Activated CD4-positive, CD25-positive, alpha-beta regulatory T cell (primary cell): ENCODE measurements around the gene ANO4.

Experiments used
- DNase-seq, 4 experiments: peaks; one replicate each; lab custom pipeline; 2025; lab: John Stamatoyannopoulos, UW

Gene ANO4

DNA sequence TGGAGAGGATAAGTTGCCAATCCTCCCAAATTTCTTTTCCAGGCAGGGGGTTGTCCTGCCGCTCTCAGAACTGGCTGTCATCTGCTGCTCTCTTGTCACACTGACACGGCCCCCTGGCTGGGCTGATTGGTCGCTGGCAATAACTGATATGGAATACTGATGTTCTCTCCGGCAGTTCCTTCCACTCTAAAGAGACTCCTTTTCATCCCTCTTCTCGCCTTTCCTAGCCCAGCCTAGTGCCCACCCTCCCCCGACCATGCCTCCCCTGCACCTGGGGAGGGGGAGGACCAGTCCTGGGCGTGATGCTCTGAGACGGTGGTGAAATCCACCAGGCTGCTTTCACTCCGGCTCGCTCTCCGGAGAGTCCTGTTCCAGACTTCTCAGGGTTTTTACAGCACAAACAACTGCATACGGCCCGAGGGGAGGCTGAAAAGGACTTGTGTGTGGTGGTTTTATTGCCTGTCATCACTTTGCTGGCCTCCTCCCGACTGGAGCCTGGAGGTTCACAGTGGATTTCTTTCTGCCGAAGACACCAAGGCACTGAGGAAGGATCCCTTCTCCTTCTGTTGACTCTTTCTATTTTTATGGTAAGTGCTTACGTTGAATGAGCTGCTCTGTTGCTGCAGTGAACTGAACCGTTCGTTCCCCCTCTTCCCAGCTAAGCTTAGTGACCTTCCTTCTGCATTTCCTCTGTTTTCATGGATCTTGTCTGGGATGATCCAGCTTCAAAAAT, at the start of gene ANO4:
Gene ANO4, plus strand, starts transcription at position 336 of the 733 bp plus-strand sequence. CDS start 107,010 bp downstream, outside the sequence.
- DNase-seq = no peak

DNA sequence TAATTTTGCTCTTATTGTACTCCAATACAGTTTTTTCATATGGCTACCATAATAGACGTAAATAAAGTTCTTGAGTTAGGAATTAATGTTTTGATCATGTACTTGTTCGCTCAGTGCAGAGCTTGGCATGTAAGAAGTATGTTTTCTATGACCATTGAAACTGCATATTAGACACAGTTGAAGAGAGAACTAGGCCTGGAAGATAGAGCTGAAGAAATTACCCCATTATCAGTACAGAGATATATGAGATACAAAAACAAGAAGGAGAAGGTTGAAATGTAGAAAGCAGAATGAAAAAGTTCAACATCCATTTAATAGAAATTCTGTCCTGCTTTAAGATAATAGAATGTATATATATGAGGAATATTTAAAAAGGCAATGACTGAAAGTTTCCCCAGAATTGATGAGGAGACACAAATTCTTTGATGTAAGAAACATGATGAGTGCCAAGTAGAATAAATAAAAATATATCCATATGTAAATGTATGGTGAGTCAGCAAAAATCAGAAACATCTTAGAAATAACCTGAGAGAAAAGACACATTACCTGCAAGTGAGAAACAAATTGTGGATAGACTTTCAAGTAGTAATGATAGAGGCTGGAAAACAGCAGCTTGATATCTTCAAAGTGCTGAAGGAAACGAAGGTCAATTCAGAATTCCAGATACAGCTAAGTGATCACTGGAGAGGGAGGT, 49.1 kb upstream of the ANO4 start:
- no peak for DNase-seq

DNA sequence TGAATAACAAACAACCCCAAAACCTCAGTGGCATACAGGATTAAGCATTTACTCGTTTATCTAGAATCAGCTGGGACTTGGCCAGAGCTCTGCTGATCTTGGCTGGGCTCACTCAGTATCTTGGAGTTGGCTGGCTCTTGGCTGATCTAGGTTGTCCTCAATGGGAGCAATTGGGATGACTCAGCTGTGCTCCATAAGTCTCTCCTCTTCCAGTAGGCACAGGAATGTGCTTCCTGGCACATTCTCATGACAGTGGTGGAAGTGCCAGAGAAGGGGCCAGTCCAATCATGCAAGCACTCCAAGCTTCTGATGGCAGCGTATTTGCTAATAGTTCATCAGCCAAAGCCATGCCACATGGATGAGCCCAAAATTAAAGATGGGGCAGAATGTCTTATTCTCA, 41.7 kb upstream of the ANO4 start:
- no peak for DNase-seq

DNA sequence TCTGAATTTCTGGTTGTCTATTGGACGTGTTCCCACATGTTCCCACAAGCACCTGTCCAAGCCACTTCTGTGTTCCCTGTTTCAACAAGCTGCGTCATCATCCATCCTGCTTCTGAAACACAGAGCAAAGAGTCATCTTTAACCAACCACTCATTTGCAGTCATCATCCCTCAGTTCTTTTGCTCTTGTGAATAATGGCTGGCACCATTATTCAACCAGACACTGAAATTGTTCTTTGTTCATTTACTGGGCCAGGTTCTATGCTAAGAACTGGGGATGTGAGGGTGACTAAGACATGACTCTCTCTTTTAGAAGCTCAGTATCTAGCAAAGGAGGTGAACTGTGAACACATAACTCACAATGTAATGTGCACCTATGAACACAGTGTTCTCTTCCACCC, 40.7 kb upstream of the ANO4 start:
- DNase-seq = no peak

DNA sequence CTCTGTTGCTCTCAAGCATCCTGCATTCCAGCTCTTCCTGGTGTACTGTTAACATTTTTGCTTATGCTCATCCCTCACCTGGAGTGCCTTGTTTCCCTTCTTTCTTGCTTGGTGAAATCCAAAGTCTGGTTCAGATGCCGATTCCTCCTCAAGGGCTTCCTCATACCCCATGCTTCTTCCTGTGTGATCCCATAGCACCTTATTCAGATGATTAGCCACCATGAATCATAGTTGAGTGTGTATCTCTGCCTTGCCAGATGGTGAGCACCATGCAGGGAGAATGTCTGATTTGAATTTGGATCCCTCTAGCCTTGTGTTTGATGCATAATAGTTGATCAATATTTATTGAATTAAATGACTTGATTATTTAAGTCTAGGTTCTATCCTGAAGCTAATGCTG, 39.4 kb upstream of the ANO4 start:
- DNase-seq = no peak

DNA sequence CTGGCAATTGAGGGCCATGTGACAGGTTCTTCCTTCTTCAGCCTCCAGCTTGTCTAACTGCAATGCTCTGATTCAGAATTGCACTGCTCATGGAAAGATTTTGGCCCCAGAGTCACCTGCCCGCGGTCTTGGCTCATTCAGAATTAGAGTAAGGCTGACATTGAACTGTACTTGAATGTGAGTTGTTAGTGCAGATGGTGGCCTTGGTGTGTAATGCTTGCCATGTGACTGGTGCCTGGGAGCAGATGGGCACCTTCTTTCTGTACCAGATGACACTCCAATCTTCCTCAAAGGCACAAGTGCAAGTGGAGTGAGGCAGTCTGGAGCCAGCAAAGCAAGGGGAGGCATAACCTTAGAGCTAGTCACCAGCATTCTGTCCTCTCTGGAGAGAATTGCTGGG, 36.5 kb upstream of the ANO4 start:
- no peak for DNase-seq

DNA sequence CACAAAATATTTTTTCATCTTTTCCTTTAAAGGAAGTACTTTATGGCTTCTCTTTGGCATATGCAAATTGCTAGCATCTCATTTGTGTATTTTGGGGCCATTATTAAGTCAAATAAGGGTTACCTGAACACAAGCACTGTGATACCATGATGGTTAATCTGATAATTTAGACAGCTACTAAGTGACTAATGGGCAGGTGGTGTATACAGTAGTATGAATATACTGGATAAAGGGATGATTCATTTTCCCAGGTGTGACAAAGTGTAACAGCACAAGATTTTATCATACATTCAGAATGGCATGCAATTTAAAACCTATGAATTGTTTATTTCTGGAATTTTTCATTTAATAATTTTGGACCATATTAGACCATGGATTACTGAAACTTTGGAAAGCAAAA, 27.2 kb upstream of the ANO4 start:
- DNase-seq = no peak

DNA sequence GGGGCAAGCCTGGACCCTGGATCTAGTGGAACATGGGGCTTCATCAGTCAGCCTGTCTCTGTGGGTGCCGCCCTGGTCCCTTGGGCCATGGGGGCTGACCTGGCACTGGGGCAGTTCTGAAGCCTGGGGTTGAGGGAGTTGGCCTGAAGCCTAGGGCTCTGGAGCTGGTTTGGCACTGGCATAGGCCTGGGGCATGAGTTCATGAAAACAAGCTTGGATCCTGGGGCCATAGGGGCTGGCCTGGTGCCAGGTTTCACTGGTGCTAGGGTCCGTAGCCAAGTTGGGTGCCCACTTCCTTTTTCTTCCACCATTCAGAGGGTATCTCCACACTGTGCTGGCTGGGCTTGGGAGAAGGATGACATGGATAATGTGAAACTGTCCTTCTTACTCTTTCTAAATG, 26.6 kb upstream of the ANO4 start:
- no peak for DNase-seq

DNA sequence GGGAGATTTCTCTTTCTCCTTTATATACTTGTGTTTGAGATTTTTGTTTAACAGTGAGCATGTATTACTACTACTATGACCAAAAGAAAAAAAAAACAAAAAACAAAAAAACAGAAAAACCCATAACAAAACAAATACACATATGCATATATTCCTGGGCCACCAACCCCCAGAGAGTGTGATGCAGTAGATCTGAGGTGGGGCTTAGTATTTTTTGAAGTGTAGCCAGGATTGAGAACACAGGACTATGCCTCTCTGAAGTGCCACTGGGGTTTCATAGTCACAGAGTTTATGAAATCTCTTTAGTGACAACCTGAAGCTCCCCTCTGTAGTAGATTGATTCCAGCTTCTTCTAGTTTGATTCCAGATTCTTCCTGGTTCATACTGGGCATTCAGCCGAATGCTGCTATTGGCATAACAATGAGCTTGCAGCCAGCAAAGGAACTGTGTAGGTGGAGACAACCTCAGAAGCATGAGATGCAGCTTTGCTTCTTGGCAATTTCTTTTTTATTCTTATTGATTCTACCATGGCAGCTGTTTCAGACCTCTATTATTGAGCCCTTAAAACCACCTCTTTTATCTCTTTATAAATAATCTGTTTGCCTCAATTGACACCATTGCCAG, 15.5 kb upstream of the ANO4 start:
- no peak for DNase-seq

DNA sequence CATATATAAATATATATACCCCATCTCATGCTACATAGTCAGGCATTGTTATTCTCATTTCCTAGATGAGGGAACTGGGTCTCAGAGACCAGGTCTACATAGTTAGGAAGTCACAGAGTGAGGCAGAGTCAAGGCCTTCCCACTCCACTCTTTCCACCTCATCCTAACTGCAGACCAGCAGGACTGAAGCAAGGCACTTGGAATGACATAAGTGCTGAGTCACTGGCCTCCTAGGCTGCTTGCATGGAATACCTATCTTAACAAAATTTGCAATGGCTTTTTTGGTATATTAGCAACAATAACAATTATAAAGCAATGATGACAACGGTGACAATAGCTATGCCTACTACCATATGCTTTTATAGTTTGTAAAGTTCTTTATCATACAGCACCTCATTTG, 5.4 kb upstream of the ANO4 start:
- DNase-seq = no peak

DNA sequence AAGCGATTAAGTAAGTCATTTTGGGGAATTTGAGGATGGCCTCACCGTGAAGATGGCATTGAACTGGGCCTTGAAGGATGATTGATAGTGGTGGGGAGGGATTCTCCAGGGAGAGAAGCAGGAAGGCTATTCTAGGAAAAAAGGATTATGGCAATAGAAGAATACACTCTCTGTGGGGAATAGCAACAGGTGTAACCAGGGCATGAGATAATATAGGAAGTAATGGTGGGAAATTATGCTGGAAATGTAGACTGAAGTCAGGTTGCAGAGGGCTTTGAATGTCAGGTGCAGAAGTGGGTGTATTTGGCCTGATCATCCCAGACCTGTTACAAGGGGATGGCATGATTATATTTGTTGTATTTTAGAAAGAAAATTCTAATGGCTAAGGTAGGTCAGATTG, 4.6 kb upstream of the ANO4 start:
- DNase-seq = no peak

DNA sequence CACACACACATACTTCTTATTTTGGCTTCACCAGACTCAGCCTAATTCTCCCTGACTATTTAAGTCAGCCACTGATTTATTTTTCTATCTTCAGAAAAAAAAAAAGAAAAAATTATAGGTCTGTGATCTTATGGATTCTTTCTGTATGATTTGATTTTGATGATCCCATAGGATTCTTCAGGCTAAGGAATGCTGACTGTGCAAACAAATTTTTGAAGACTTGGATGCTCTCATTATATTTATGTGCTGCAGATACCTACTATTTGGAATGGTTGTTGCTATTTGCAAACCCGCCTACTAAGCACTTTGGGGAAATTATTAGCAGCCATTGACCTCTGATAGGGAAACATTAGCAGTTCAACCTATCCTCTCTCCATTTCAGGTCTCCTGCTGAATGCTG, 4.0 kb upstream of the ANO4 start:
- no peak for DNase-seq

DNA sequence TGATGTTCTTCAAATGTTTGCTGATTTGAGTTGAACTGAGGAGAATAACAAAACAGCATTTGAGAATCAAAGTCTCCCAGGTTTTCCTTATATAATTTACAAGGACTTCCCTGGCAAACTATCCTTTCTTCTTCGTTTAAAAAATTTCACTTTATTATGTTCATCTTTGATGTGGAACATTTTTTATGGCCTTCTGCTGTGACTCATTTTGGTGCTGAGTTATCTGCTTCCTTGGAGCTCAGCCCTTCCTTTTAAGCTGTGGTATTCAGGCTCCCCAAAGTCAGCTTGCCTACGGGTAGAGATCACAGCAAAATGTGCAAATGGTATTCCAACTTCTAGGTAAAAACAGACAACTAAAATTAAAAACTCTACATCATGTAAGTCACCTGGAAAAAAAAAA, 1.4 kb upstream of the ANO4 start:
- DNase-seq = no peak

DNA sequence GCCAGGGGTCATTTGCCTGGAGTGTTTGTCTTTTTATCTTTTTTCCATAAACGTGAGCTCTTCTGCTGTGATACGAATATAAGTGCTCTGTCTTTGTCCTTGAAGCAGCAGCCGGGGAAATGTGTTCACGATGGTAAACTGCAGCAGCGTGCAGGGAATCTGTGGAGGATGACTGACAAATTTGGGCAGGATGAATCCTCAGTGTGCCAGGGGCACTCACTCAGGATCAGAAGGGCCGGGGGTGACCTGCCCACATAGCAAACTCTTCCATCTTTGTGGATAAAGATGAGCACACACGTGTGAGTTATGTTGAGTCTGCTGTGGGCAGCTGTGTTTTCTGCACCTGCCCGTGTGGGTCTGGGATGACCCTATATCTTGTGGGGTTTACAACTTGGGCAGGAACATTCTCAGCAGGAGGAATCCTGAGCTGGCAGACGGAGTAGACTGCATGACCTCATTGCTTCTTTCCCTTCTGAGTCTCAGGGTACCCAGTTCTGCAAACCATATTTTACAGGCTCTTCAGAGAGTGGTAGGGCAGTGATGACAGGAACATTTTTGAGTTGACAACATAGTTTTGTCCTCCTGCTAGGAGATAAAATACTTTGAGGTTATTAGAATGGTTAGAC, 711 bp downstream of the ANO4 start:
- no peak for DNase-seq

DNA sequence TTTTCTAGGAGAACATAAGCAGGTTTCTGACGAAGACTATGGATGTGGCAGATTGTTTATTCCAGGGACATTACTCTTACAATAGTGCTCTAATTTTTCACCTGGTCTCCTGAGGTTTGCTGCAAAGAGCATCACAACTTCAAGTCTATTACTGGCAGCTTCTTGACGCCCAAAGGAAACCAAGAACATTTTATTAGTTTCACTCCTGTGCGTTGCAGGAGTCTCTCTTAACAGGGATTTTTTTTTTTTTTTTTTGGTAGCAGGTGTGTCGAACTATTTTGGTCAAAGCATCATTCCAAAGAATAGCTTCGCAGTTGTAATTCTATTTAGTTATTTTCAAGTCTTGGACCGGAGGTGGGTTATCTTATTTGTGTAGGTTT, 1.2 kb downstream of the ANO4 start:
- DNase-seq = no peak

DNA sequence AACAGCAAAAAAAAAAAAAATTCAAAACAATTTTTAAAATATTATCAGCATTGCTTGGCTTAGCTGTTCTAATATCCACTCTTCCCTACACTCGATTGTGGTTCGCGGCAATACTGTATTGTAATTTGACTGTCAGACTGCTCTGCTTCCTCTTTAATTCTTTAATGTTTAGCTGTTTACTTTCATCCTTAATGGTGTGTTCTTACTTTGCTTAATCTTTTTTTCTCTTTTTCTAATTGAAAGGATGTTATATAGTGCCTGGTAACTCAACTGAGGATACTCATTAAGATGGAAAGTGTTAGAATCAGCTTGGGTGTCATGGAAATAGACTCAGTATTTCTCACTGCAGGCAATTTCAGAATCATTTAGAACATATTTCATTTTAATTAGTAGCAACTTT, 2.0 kb downstream of the ANO4 start:
- no peak for DNase-seq

DNA sequence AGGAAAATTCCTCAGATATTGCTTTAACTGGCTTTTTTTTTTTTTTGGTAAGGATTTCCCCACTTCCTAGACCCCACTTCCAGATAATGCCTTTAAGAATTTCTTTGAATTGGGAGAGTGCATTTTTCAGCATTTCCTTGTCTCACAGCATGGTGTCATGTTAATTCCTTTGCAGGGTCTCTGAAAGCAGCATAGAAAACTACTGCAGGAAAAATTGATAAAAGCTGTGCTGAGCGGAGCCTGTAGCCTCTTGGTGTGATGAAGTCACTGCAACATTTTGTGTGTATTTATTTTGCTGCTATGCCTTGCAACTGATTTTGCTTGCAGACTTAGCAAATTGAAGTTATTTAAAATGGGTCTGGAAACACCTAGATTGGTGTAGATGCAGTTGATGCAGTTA, 2.7 kb downstream of the ANO4 start:
- no peak for DNase-seq

DNA sequence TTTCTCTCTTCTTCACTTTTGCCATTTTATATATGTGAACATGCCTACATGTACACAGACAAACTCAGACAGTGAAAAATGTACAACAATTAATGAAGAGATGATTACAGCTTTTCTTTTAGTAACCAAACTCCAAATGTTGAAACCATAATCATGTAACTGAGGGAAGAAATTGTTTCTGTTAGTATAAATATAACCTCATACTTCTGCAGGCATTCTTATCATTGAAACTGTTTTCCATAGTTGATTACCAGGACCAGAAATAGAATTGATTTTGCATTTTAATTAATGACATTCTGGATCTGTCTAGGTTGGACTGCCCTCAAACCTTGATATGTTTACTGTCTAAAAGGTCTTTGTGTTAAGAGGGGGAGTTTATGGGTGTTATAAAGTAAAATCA, 3.2 kb downstream of the ANO4 start:
- DNase-seq = no peak

DNA sequence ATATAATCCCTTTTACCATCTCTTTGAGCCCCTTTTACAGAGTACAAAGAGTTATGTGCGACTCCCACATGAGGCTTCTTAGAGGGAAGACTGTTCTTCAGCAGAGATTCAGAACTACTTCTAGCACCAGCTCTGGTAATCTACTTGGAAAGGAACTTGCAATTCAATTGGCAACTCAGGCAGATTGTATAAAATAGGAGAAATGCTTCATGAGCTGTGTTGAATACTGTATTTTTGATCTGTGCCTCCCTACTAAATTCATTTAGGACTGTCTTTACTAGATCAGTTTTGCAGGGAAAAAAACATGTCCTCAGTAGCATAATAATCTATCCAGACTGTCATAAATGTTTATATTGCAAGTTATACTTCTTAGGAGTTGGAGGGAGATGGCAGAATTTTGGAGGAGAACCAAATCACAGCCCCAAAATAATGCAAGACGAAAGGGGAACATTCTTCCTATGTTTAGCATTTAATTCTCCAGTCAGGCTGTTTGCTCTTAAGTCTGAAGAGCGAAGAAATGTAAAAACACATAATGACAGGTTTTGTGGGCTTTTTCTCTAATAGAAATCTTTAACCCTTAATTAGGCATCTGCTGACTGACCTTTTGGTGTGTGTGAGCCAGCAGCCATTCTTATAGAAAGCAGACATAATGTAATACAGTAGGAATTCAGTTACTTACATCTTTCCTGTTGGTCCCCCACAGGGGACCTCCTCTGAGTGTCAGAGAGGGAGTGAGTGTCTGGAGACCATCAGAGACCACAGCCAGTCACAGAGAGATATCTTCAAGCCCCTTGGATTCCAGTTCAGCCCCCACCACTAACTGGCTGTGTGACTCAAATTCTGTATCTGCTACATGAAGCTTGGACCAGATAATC, 3.9 kb downstream of the ANO4 start:
- no peak for DNase-seq

DNA sequence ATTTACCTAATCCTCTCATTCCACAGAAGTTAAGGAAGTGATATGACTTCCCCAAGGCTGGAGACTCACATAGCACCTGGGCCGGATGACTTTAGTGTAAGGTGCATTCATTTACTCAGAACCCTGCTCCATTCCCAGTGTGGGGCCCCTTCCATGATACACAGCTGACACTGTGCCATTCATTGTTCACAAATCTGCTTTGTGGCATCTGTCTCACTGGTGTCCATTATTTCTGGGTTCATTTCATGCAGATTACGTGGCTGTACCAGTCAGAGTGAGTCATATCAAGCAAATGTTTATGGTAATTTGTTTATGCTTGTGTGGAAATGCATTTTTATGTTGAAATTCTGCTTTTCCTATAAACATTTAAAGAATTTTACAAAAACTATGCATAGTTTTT, 5.2 kb downstream of the ANO4 start:
- DNase-seq = no peak

DNA sequence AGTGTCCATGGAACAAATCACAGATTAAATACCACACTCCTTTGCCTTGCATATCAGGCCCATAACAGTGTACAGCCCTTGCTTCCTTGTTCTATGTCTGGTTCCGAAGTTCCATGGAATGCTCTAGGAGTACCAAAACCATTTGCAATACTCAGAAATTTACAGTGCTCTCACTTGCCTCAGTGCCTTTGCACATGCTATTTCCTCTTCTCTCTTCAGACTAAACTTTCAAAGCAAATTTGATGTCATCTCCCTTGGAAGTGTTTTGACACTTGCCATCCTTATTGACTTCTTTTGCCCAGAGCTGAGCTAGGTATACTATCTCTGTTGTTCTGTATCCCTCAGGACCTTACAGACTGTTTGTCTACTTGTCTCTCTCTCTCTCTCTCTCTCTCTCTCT, 6.1 kb downstream of the ANO4 start:
- no peak for DNase-seq

DNA sequence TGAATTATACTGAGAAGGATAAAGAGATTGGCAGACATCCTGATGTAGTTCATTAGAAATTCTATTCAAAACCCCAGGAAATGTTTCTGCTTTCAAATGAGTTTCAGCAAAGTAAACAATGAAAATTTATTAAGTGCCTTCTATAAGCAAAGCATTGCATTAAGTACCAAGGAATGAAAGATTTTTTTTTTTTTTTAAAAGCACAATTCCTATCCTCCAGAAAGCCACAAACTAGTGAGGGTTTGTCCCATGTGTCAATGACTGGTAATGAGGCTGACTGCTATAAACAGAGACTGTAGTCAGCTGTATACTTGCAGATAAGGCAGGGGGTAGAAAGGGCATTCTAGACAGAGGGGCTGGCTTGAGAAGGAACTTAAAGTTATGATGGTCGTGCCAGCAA, 6.7 kb downstream of the ANO4 start:
- no peak for DNase-seq
